Astrocyte of the cerebellum (primary cell): ENCODE results near the gene GSDME.

Experiments
- DNase-seq: peaks from one replicate; pipeline ENCODE4 v3.0.0-alpha.2; 2011; ENCODE audit warnings: low read depth
- H3K4me3 ChIP-seq: 2 replicates; pipeline ENCODE4 v1.5.1; 2011; ENCODE audit warnings: mild to moderate bottlenecking, low read depth, low read length, moderate library complexity
- CTCF ChIP-seq: IDR thresholded peaks from 2 replicates; pipeline ENCODE4 v1.5.1; 2012; ENCODE audit warnings: low read length, low read depth, moderate library complexity, mild to moderate bottlenecking; ENCODE audit errors: missing control alignments
- in situ Hi-C: cut with HindIII; loops from 2 replicates; pipeline ENCODE4 v1.10.0; 2017; ENCODE audit warnings: low sequenced_read_pairs

GSDME gene

GRCh38 chr7:24707988-24708615 lies 49.2 kb downstream of the GSDME start:
- TF ChIP-seq CTCF = no peak
- peak; percentile 16 for DNase-seq
- in situ Hi-C loops = no loop called here
- H3K4me3 ChIP-seq = no peak overlapping the region

GRCh38 chr7:24706211-24707170 lies 50.8 kb downstream of the GSDME start:
- DNase-seq = no peak
- TF ChIP-seq CTCF = no peak
- H3K4me3 ChIP-seq = no peak overlapping the region
- in situ Hi-C loops = no loop called here

GRCh38 chr7:24705461-24705954 lies 51.8 kb downstream of the GSDME start:
- DNase-seq = no peak
- in situ Hi-C loops = no loop called here
- H3K4me3 ChIP-seq = no peak overlapping the region
- no peak for TF ChIP-seq CTCF

- in situ Hi-C loops = no loop called here
- no peak for TF ChIP-seq CTCF
- no peak overlapping the region for H3K4me3 ChIP-seq
- DNase-seq = no peak
Measured at GRCh38 chr7:24704311-24704710, 53.0 kb downstream of the GSDME start.

GRCh38 chr7:24703296-24703695 lies 54.0 kb downstream of the GSDME start:
- no peak overlapping the region for H3K4me3 ChIP-seq
- no peak for TF ChIP-seq CTCF
- in situ Hi-C loops = no loop called here
- DNase-seq = no peak

GRCh38 chr7:24702755-24703154 lies 54.5 kb downstream of the GSDME start:
- no peak for TF ChIP-seq CTCF
- DNase-seq = no peak
- no peak overlapping the region for H3K4me3 ChIP-seq
- in situ Hi-C loops = no loop called here
